HepG2 (cell line): Measurements from ENCODE around the gene PSRC1. TPM values are rescaled to one million over a fixed set of nuclear protein-coding genes. Genes with fewer than 3 reads are reported as not detected.

ENCODE experiments used
- ATAC-seq: fragments of 200-7000 bp; cut with Tn5 transposase; 3 replicates; pipeline ENCODE4 v1.9.1; 2020; ENCODE audit warnings: mild to moderate bottlenecking, moderate library complexity
- BruUV-seq: library from RNA; stranded (reverse); fragments of 400-500 nt; replicated peaks from 2 replicates; lab custom pipeline; 2021; lab: Mats Ljungman, UMichigan
- CTCF ChIA-PET: fragments of 300-600 bp; formaldehyde crosslinking; extraction: SDS; loops from one replicate; lab custom pipeline; 2021; ENCODE audit warnings: low total read pairs, inconsistent platforms, low intra/inter-chr PET ratio; lab: Yijun Ruan, JAX
- POLR2A ChIA-PET: fragments of 350-600 bp; sonication (Branson Sonifier 250); formaldehyde crosslinking; loops from one replicate; lab custom pipeline; 2020; ENCODE audit warnings: antibody characterized with exemption, inconsistent platforms; lab: Yijun Ruan, JAX
- DNase-seq: peaks from one replicate; pipeline ENCODE4 v3.0.0-alpha.2; 2015; ENCODE audit warnings: low spot score
- FAIRE-seq: peaks from 3 replicates; lab custom pipeline; 2011; peaks lifted over from hg19 to GRCh38; lab: Jason Lieb, UNC
- H2AFZ ChIP-seq: one replicate; pipeline ENCODE4 v1.6.1; 2011; ENCODE audit warnings: low read length, inconsistent platforms
- H3K27ac ChIP-seq: fragments of 300-600 bp; 3 replicates; pipeline ENCODE4 v1.8.0; 2011; ENCODE audit warnings: mixed run types, mild to moderate bottlenecking, mixed read lengths, low read length, inconsistent platforms; ENCODE audit not compliant: insufficient read depth; ENCODE audit errors: extremely low read length
- H3K27me3 ChIP-seq, 2 experiments: fragments of 200-600 bp in 1 of 2; 2 replicates in 1 of 2; 3 replicates in 1 of 2; pipeline versions ENCODE4 v1.6.0 to v1.8.0; 2011; ENCODE audit warnings: low read length in 2 of 2, mild to moderate bottlenecking in 2 of 2, moderate library complexity in 2 of 2, inconsistent platforms in 1 of 2; ENCODE audit not compliant: insufficient read depth in 2 of 2, control insufficient read depth in 1 of 2
- H3K36me3 ChIP-seq, 2 experiments: fragments of 200-600 bp in 1 of 2; replicated peaks in 1 of 2; 2 replicates in 1 of 2; 3 replicates in 1 of 2; pipeline versions ENCODE4 v1.5.1 to v1.8.0; 2011; ENCODE audit warnings: low read length in 2 of 2, inconsistent platforms in 1 of 2; ENCODE audit not compliant: insufficient read depth in 2 of 2, control insufficient read depth in 1 of 2
- H3K4me1 ChIP-seq: 2 replicates; pipeline ENCODE4 v1.5.1; 2012; ENCODE audit warnings: low read length, inconsistent platforms; ENCODE audit not compliant: insufficient read depth
- H3K4me2 ChIP-seq: 2 replicates; pipeline ENCODE4 v1.6.0; 2011; ENCODE audit warnings: low read depth, low read length, inconsistent platforms
- H3K4me3 ChIP-seq, 3 experiments: fragments of 200-600 bp in 1 of 3; sonication (generic), shearing (Covaris generic) in 1 of 3; replicated peaks in 1 of 3; 2 replicates each; pipeline ENCODE4 v1.5.1; 2011 to 2016; ENCODE audit warnings: low read length in 3 of 3, inconsistent platforms in 2 of 3, low read depth in 2 of 3, mild to moderate bottlenecking in 2 of 3, control low read depth in 1 of 3, mixed read lengths in 1 of 3; ENCODE audit not compliant: insufficient read depth in 1 of 3
- H3K79me2 ChIP-seq: one replicate; pipeline ENCODE4 v1.6.1; 2011; ENCODE audit warnings: low read length, inconsistent platforms; ENCODE audit not compliant: insufficient read depth
- H3K9ac ChIP-seq: 2 replicates; pipeline ENCODE4 v1.6.0; 2011; ENCODE audit warnings: mild to moderate bottlenecking, low read depth, low read length, inconsistent platforms; ENCODE audit not compliant: insufficient read depth
- H3K9me3 ChIP-seq: 2 replicates; pipeline ENCODE4 v1.5.1; 2012; ENCODE audit warnings: mild to moderate bottlenecking, low read length
- H4K20me1 ChIP-seq: 2 replicates; pipeline ENCODE4 v1.6.0; 2011; ENCODE audit warnings: inconsistent platforms, mild to moderate bottlenecking, low read length, moderate library complexity; ENCODE audit not compliant: insufficient read depth
- FOXM1 ChIP-seq: sonication (generic); formaldehyde crosslinking; IDR thresholded peaks from 2 replicates; pipeline ENCODE4 v1.5.0; 2020; ENCODE audit warnings: missing genetic modification reagents
- PCBP2 ChIP-seq: fragments of 200-400 bp; formaldehyde crosslinking; optimal IDR thresholded peaks from 2 replicates; pipeline ENCODE3; 2018; ENCODE audit warnings: low read length, low read depth; ENCODE audit not compliant: poor library complexity, severe bottlenecking
- ZNF639 ChIP-seq: conservative IDR thresholded peaks from 2 replicates; pipeline ENCODE4 v1.6.1; 2018; ENCODE audit warnings: missing genetic modification reagents
- ZNF646 ChIP-seq: sonication (generic); formaldehyde crosslinking; IDR thresholded peaks from 2 replicates; pipeline ENCODE4 v1.9.0; 2021; ENCODE audit warnings: mild to moderate bottlenecking, missing genetic modification reagents
- ZNF704 ChIP-seq: sonication (generic); formaldehyde crosslinking; IDR thresholded peaks from 2 replicates; pipeline ENCODE4 v1.8.1; 2023; ENCODE audit warnings: mild to moderate bottlenecking, inconsistent platforms, moderate library complexity, missing genetic modification reagents, borderline replicate concordance
- ZNF770 ChIP-seq: sonication (generic); formaldehyde crosslinking; IDR thresholded peaks from 2 replicates; pipeline ENCODE4 v1.5.0; 2020; ENCODE audit warnings: mild to moderate bottlenecking, missing genetic modification reagents
- WGBS: methylation state at CpG from one replicate; pipeline ENCODE4 v1.1.6; 2017; ENCODE audit warnings: low lambda C conversion rate; 5-methylcytosine and 5-hydroxymethylcytosine counted together
- in situ Hi-C: cut with HindIII; loops from 2 replicates; pipeline ENCODE4 v1.10.0; 2017; ENCODE audit warnings: low pct_unique_long_range_greater_than_20kb; ENCODE audit not compliant: extremely low pct_ligation_motif_present
- intact Hi-C: fragments of 100-400 bp; cut with micrococcal nuclease; formaldehyde crosslinking; loops from one replicate; pipeline ENCODE4 v1.10.0; 2022; ENCODE audit not compliant: unreplicated experiment
- polyA plus RNA-seq, 8 experiments: library from polyadenylated mRNA; depleted of rRNA in 3 of 8; stranded (reverse) in 7 of 8; unstranded in 1 of 8; fragments of >200 nt; fragmentation: Illumina TruSeq in 4 of 8; extraction: Trizol in 4 of 8; gene quantifications; 2 replicates each; pipeline versions ENCODE4 v1.2.1 to v1.2.3, GENCODE V29; 2011 to 2016; ENCODE audit warnings: low read depth in 4 of 8, missing spikeins in 1 of 8, mixed read lengths in 1 of 8; ENCODE audit not compliant: insufficient read depth in 1 of 8
- total RNA-seq, 5 experiments: library from RNA; depleted of rRNA; stranded (reverse); fragments of >200 nt; fragmentation: Illumina TruSeq; extraction: Trizol; gene quantifications; 2 replicates each; pipeline ENCODE4 v1.2.3, GENCODE V29; 2016; ENCODE audit warnings: low read depth in 1 of 5

PSRC1 gene
- total and polyA plus RNA-seq, 2 of the 13 experiments (the other 11 are each of a cell fraction or from before 2014, with no cell fraction given), result 28.6 to 30.3 TPM

- TF ChIP-seq ZNF646, result no peak
- TF ChIP-seq, all 625 proteins: peak for 0
These were observed 10.0 kb downstream of the PSRC1 start (continued) for GRCh38 chr1:109272831-109273547.

- in situ Hi-C loops, result loop anchor here (5.0 kb wide), 1 partner anchor 50 kb away; no protein-coding TSS in a partner anchor
- CTCF ChIA-PET, result no interaction called here
- BruUV-seq, result no TSS peak
- TF ChIP-seq ZNF639 (CRISPR knock-in tag) (no peak), FOXM1 (CRISPR knock-in tag) (no peak), ZNF770 (CRISPR knock-in tag) (no peak), ZNF704 (CRISPR knock-in tag) (no peak), PCBP2 (no peak)
- no peaks in the 10 kb centered on the region for H3K27me3 ChIP-seq
- intact Hi-C loops, result loop anchor here (10.0 kb wide), 1 partner anchor 73 kb away; no protein-coding TSS in a partner anchor
- H3K9me3 ChIP-seq, result no peaks in the 10 kb centered on the region
- H2AFZ ChIP-seq, result no peak overlapping the region
- H3K4me2 ChIP-seq, result no peak overlapping the region
- no peak for ATAC-seq
- 0 out of 2 replicates have a peak overlapping the region, but pooled peaks have one; percentile 6 for H3K9ac ChIP-seq
- H3K79me2 ChIP-seq, result no peaks in the 10 kb centered on the region
- peaks cover 48% of the 10 kb centered on the region for H3K4me1 ChIP-seq
- H3K27ac ChIP-seq, result no peak overlapping the region
- H3K4me3 ChIP-seq, result no peak overlapping the region
- H4K20me1 ChIP-seq, result no peaks in the 10 kb centered on the region
- 99% methylated on average over 9 of the region's 13 CpGs for WGBS
- DNase-seq, result no peak
- 0 out of 5 replicates have a peak, but pooled peaks cover 2% of the 10 kb centered on the region in 2 experiments for H3K36me3 ChIP-seq
- POLR2A ChIA-PET, result no interaction called here
- no peak for FAIRE-seq
These were observed 10.7 kb downstream of the PSRC1 start for GRCh38 chr1:109272021-109272799.
